ENCODE results near the gene U2AF1L4. TPM values are rescaled to one million over a fixed set of nuclear protein-coding genes. Genes with fewer than 3 reads are reported as not detected.

U2AF1L4 gene
- total and polyA plus RNA-seq, 4 donors = 13.0 to 25.5 (median 17.8) TPM

- Histone ChIP-seq H3K36me3 (ENCODE audit: control insufficient read depth in 4 of 4, insufficient read depth in 4 of 4, low read length in 4 of 4) (peaks cover 9 to 68% (median 36%) of the 10 kb centered on the region in 4 donors), H3K27me3 (ENCODE audit: control insufficient read depth in 3 of 3, insufficient read depth in 3 of 3, low read length in 2 of 3) (no peaks in the 10 kb centered on the region), H3K9me3 (ENCODE audit: control insufficient read depth in 4 of 4, insufficient read depth in 3 of 4, low read length in 3 of 4) (no peaks in the 10 kb centered on the region), H3K4me3 (no peak overlapping the region), H3K4me1 (ENCODE audit: control insufficient read depth in 5 of 5, insufficient read depth in 5 of 5, low read length in 5 of 5) (peaks cover 0 to 10% (median 8%) of the 10 kb centered on the region in 5 donors), H3K9ac (ENCODE audit: insufficient read depth in 1 of 2, low read length in 2 of 2) (no peak overlapping the region), H3K27ac (ENCODE audit: low read depth in 1 of 2, low read length in 1 of 2) (no peak overlapping the region)
- DNase-seq (no peak), ATAC-seq (ENCODE audit: insufficient read depth, low FRiP score) (no peak)
- no peak for TF ChIP-seq CTCF (IDR thresholded peaks at IDR 0.05; ENCODE audit: control extremely low read depth, extremely low read depth)
- 94 to 99% methylated on average over 14 of the region's 14 CpGs for WGBS, 2 donors
Measured at GRCh38 chr19:35722461-35722860, 22.8 kb downstream of the U2AF1L4 start.

- no peak for TF ChIP-seq CTCF (IDR thresholded peaks at IDR 0.05; ENCODE audit: control extremely low read depth, extremely low read depth)
- WGBS, 2 donors = 93 to 95% methylated on average over 15 to 16 of the region's 16 CpGs
- Histone ChIP-seq H3K4me1 (ENCODE audit: control insufficient read depth in 5 of 5, insufficient read depth in 5 of 5, low read length in 5 of 5) (peaks cover 0 to 13% (median 8%) of the 10 kb centered on the region in 5 donors), H3K27me3 (ENCODE audit: control insufficient read depth in 3 of 3, insufficient read depth in 3 of 3, low read length in 2 of 3) (no peaks in the 10 kb centered on the region), H3K9me3 (ENCODE audit: control insufficient read depth in 4 of 4, insufficient read depth in 3 of 4, low read length in 3 of 4) (peaks cover 0 to 1% (median 0%) of the 10 kb centered on the region in 4 donors), H3K36me3 (ENCODE audit: control insufficient read depth in 4 of 4, insufficient read depth in 4 of 4, low read length in 4 of 4) (peaks cover 9 to 59% (median 32%) of the 10 kb centered on the region in 4 donors), H3K27ac (ENCODE audit: low read depth in 1 of 2, low read length in 1 of 2) (no peak overlapping the region), H3K4me3 (no peak overlapping the region), H3K9ac (ENCODE audit: insufficient read depth in 1 of 2, low read length in 2 of 2) (no peak overlapping the region)
- DNase-seq (no peak), ATAC-seq (ENCODE audit: insufficient read depth, low FRiP score) (no peak)
Measured at GRCh38 chr19:35721374-35721773, 23.8 kb downstream of the U2AF1L4 start.

GRCh38 chr19:35720648-35721047 lies 24.6 kb downstream of the U2AF1L4 start:
- peaks cover 0 to 1% (median 0%) of the 10 kb centered on the region in 4 donors for H3K9me3 ChIP-seq (ENCODE audit: control insufficient read depth in 4 of 4, insufficient read depth in 3 of 4, low read length in 3 of 4)
- DNase-seq (no peak), ATAC-seq (ENCODE audit: insufficient read depth, low FRiP score) (no peak)
- H3K9ac ChIP-seq (ENCODE audit: insufficient read depth in 1 of 2, low read length in 2 of 2) = no peak overlapping the region
- WGBS, 2 donors = 90 to 96% methylated on average over 16 to 17 of the region's 17 CpGs
- no peaks in the 10 kb centered on the region for H3K27me3 ChIP-seq (ENCODE audit: control insufficient read depth in 3 of 3, insufficient read depth in 3 of 3, low read length in 2 of 3)
- H3K36me3 ChIP-seq (ENCODE audit: control insufficient read depth in 4 of 4, insufficient read depth in 4 of 4, low read length in 4 of 4) = peaks cover 9 to 52% (median 27%) of the 10 kb centered on the region in 4 donors
- TF ChIP-seq CTCF (IDR thresholded peaks at IDR 0.05; ENCODE audit: control extremely low read depth, extremely low read depth) = no peak
- H3K27ac ChIP-seq (ENCODE audit: low read depth in 1 of 2, low read length in 1 of 2) = no peak overlapping the region
- no peak overlapping the region for H3K4me3 ChIP-seq
- H3K4me1 ChIP-seq (ENCODE audit: control insufficient read depth in 5 of 5, insufficient read depth in 5 of 5, low read length in 5 of 5) = peaks cover 0 to 20% (median 14%) of the 10 kb centered on the region in 5 donors

GRCh38 chr19:35720163-35720524 lies 25.1 kb downstream of the U2AF1L4 start:
- Histone ChIP-seq H3K36me3 (ENCODE audit: control insufficient read depth in 4 of 4, insufficient read depth in 4 of 4, low read length in 4 of 4) (peaks cover 9 to 47% (median 25%) of the 10 kb centered on the region in 4 donors), H3K27ac (ENCODE audit: low read depth in 1 of 2, low read length in 1 of 2) (no peak overlapping the region), H3K27me3 (ENCODE audit: control insufficient read depth in 3 of 3, insufficient read depth in 3 of 3, low read length in 2 of 3) (no peaks in the 10 kb centered on the region), H3K4me1 (ENCODE audit: control insufficient read depth in 5 of 5, insufficient read depth in 5 of 5, low read length in 5 of 5) (peaks cover 0 to 23% (median 15%) of the 10 kb centered on the region in 5 donors), H3K9ac (ENCODE audit: insufficient read depth in 1 of 2, low read length in 2 of 2) (no peak overlapping the region), H3K4me3 (no peak overlapping the region), H3K9me3 (ENCODE audit: control insufficient read depth in 4 of 4, insufficient read depth in 3 of 4, low read length in 3 of 4) (peaks cover 0 to 1% (median 0%) of the 10 kb centered on the region in 4 donors)
- 93% methylated on average over 9 of the region's 9 CpGs for WGBS, 2 donors
- no peak for DNase-seq
- no peak for ATAC-seq (ENCODE audit: insufficient read depth, low FRiP score)
- no peak for TF ChIP-seq CTCF (IDR thresholded peaks at IDR 0.05; ENCODE audit: control extremely low read depth, extremely low read depth)
